ENCODE measurements around the gene GNG8.

GNG8 gene

GRCh38 chr19:46601318-46602224 lies 34.4 kb downstream of the GNG8 start, which contains the start of gene CALM3:
TSS of gene CALM3 (plus strand) at chr19:46601330. CDS start at chr19:46601435, 105 bp downstream.
- DNase-seq, result no peak

GRCh38 chr19:46600384-46601317 lies 35.4 kb downstream of the GNG8 start:
- DNase-seq, result no peak

GRCh38 chr19:46599716-46600373 lies 36.2 kb downstream of the GNG8 start:
- DNase-seq, result no peak

GRCh38 chr19:46598372-46598917 lies 37.6 kb downstream of the GNG8 start:
- DNase-seq, result no peak

- no peak for DNase-seq
These were observed 40.0 kb downstream of the GNG8 start for GRCh38 chr19:46596008-46596407.

GRCh38 chr19:46591870-46592269 lies 44.1 kb downstream of the GNG8 start:
- DNase-seq, result no peak

- DNase-seq, result no peak
These were observed 44.7 kb downstream of the GNG8 start for GRCh38 chr19:46591254-46591653.

- no peak for DNase-seq
These were observed 48.1 kb downstream of the GNG8 start for GRCh38 chr19:46587861-46588260.

GRCh38 chr19:46586294-46586693 lies 49.7 kb downstream of the GNG8 start:
- DNase-seq, result no peak

- DNase-seq, result no peak
These were observed 50.5 kb downstream of the GNG8 start for GRCh38 chr19:46585539-46585938.

All from cortex of kidney (tissue), 1 donor.